ENCODE results near the gene MAPRE2.
"Not testable (repeated sequence)": the region's sequence is repeated elsewhere in the genome, so short reads cannot be mapped to it uniquely, and the experiment has no call there.

GRCh38 chr18:35150195-35150594 lies 109.0 kb downstream of the MAPRE2 start:
- TF ChIP-seq CTCF (conservative IDR thresholded peaks at IDR 0.05; ENCODE audit: low read depth, low read length); EZH2 (IDR thresholded peaks at IDR 0.05; ENCODE audit: borderline replicate concordance, low read depth, low read length, poor library complexity, severe bottlenecking): not testable (repeated sequence)
